ENCODE results near the gene MLLT3.
A peak's percentile ranks its signal among the peaks of the same experiment; 100 is the strongest.

MLLT3 gene

DNA sequence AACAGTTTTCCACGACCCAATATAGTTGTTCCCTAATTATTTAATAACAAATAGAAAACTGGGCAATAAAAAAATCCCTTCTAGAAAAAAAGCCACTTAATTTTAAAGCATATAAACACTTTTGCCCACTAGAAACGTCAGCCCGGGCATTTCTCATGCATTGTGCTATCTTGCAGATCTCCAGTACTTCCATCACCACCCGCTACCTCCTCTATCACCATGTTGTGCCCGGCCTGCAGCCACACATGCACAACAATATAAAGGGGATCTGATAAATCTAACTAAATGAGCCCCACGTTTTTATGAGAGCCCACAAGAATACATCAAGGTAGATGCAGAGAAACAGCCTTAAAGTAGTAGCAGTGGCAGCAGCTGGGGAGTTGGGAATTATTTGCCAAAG lies 272.7 kb downstream of the MLLT3 start:
- TF ChIP-seq TAF1 (IDR thresholded peaks at IDR 0.05; ENCODE audit: borderline replicate concordance, low read depth, low read length) (no peak), POLR2A (IDR thresholded peaks at IDR 0.05; ENCODE audit: low read depth, low read length) (no peak), POLR2AphosphoS5 (IDR thresholded peaks at IDR 0.05; ENCODE audit: low read depth, low read length) (no peak)
- DNase-seq (ENCODE audit: insufficient read length): no peak
- no peak for FAIRE-seq

DNA sequence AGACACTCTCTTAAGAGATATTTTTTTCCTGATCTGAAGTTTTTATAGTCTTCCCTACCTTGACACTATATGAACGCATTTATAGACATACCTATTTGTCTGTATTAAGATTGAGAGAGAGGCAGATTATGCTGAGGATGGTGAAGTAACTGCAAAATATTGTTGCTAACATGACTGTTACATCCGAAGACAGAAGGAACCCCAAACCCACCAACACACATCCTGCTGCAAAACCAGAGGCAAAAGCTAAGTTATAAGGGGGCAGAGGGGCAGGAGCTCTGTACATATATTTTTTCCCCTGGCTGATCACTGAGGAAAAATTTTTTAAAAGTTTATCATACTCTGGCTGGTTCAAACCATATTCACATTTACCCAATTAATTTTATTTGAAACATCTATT lies 279.0 kb downstream of the MLLT3 start:
- DNase-seq (ENCODE audit: insufficient read length) (no peak), FAIRE-seq (no peak)
- TF ChIP-seq POLR2AphosphoS5 (IDR thresholded peaks at IDR 0.05; ENCODE audit: low read depth, low read length): no peak
- no peak for TF ChIP-seq POLR2A (IDR thresholded peaks at IDR 0.05; ENCODE audit: low read depth, low read length)
- TF ChIP-seq TAF1 (IDR thresholded peaks at IDR 0.05; ENCODE audit: borderline replicate concordance, low read depth, low read length): no peak

DNA sequence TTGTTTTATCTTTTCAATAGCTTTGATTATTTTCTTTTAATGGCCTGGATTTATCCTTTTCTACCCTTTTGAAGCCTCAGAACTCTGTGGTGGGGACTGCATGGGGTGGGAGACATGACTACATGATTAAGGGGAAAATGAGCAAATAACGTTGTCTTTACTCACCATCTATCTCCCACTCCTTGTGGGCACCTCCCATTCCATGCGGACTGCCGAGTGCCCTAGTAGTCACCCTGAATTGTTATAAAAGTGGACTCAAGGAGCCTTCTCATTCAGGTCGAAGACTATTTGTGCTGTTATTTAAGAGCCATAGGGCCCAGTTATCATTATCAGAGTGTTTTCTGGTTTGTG lies 281.8 kb downstream of the MLLT3 start:
- DNase-seq (ENCODE audit: insufficient read length): no peak
- no peak for FAIRE-seq
- no peak for TF ChIP-seq POLR2AphosphoS5 (IDR thresholded peaks at IDR 0.05; ENCODE audit: low read depth, low read length)
- no peak for TF ChIP-seq POLR2A (IDR thresholded peaks at IDR 0.05; ENCODE audit: low read depth, low read length)
- TF ChIP-seq TAF1 (IDR thresholded peaks at IDR 0.05; ENCODE audit: borderline replicate concordance, low read depth, low read length): no peak

DNA sequence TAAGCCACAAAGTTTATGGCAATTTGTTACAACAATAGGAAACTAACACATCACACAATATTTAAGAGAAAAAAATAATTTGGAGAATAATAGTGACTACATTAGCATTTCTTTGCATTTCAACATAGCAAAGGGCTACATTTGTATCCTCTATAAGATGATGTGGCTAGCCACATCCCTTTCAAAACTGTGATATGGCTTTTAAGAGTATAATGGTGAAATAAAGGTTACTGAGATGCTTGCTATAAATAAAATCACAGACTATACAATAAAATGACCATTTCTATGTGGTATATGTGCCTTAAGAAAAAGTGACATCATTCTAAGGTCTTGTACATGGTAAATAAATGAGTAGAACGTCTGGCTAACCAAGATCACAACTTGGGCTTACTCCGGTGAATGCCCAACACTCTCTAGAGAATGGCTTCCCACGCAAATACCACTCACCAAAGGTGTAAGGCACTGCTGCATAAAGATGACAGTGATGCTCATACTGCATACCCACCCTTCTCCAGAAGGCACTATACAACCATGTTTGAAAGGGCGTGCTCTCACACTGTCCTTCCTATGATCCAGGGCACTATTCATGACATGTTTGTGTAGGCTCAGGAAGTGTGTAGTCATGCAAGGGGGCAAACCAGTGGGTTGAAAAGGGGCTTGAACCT lies 286.5 kb downstream of the MLLT3 start:
- peak; percentile 50 for FAIRE-seq
- no peak for DNase-seq (ENCODE audit: insufficient read length)
- TF ChIP-seq POLR2AphosphoS5 (IDR thresholded peaks at IDR 0.05; ENCODE audit: low read depth, low read length): no peak
- TF ChIP-seq POLR2A (IDR thresholded peaks at IDR 0.05; ENCODE audit: low read depth, low read length): no peak
- TF ChIP-seq TAF1 (IDR thresholded peaks at IDR 0.05; ENCODE audit: borderline replicate concordance, low read depth, low read length): no peak

DNA sequence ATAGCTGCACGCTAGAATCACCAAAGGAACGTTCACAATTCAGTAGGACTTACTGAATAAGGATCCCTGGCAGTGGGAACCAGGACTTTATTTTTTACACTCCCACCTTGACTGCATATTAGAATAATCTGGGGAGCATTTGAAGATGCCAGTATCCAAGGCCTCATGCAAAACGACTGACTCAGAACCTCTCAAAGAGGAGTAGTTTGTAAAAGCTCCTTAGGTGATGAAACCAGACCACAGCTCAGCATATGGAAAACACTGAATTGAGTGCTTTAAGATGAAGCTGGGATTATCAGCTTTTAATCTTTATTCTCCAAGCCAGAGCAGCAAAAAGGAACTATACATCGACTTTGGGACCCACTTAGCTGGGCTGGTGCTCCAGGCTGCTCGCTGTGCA lies 288.3 kb downstream of the MLLT3 start:
- TF ChIP-seq POLR2A (IDR thresholded peaks at IDR 0.05; ENCODE audit: low read depth, low read length): no peak
- TF ChIP-seq TAF1 (IDR thresholded peaks at IDR 0.05; ENCODE audit: borderline replicate concordance, low read depth, low read length): no peak
- no peak for TF ChIP-seq POLR2AphosphoS5 (IDR thresholded peaks at IDR 0.05; ENCODE audit: low read depth, low read length)
- FAIRE-seq (no peak), DNase-seq (ENCODE audit: insufficient read length) (no peak)

DNA sequence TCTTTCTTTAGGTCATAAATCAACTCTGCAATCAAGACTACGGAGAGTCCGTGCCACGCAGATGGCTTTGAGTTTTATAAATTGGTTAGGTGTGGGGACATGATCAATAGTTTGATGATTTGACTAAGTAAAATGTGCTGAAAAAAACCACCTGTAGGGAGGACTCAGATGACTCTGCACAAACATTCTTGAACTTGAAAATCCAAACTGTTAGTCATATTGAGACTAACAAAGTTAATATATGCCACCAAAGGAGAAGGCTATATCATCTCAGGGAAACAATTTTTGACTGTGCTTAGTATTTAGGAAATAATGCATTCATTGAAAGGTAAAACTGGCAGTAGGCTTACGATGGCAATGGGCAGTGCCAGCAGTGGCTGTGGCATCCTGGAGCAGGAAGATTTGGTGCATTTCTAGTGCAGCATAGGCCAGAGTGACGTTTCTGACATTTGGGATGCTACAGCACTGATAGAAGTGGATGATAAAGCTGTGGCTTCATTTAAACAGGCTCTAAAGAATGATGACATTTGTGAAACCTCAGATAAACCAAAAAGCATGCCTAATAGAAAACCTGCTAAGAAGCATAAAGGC lies 291.1 kb downstream of the MLLT3 start:
- no peak for TF ChIP-seq POLR2A (IDR thresholded peaks at IDR 0.05; ENCODE audit: low read depth, low read length)
- TF ChIP-seq POLR2AphosphoS5 (IDR thresholded peaks at IDR 0.05; ENCODE audit: low read depth, low read length): no peak
- no peak for TF ChIP-seq TAF1 (IDR thresholded peaks at IDR 0.05; ENCODE audit: borderline replicate concordance, low read depth, low read length)
- FAIRE-seq: peak; percentile 80
- no peak for DNase-seq (ENCODE audit: insufficient read length)

DNA sequence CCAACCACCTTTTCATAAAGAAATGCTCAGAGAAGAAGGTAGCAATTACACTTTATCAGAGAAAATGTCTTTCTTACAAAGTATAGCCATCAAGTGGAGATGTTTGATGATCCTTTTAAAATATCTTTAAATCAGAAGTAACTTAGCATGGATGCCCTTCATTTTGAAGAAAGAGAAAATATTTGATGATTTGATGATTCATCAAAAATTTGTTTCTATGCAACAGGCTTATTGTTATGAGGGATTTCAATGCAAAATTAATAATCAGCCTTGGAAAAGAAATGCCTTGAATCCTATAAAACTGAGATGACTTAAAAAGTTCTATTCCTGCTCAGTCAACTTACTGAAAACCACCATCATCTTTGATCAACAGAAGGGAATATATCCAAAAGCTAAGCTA lies 291.6 kb downstream of the MLLT3 start:
- no peak for TF ChIP-seq POLR2AphosphoS5 (IDR thresholded peaks at IDR 0.05; ENCODE audit: low read depth, low read length)
- no peak for TF ChIP-seq POLR2A (IDR thresholded peaks at IDR 0.05; ENCODE audit: low read depth, low read length)
- no peak for TF ChIP-seq TAF1 (IDR thresholded peaks at IDR 0.05; ENCODE audit: borderline replicate concordance, low read depth, low read length)
- DNase-seq (ENCODE audit: insufficient read length) (no peak), FAIRE-seq (no peak)

DNA sequence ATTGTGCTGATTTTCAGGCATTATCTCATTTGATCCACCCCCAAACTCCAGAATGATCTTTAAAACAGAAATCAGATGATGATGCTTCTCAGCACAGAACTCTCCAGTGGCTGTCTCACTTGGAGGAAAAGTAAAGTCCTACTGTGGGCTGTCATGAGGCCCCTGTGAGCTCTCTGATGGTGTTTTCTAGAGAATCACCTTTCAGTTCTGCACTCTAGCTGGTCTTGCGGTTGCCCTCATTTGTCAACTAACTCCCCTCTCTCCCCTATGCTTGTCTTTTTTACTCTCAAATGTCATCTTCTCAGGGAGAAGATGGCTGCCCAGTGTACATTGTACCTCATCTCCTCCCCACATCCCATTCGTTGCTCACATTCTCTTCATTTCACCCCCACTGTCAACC lies 295.8 kb downstream of the MLLT3 start:
- TF ChIP-seq TAF1 (IDR thresholded peaks at IDR 0.05; ENCODE audit: borderline replicate concordance, low read depth, low read length): no peak
- TF ChIP-seq POLR2A (IDR thresholded peaks at IDR 0.05; ENCODE audit: low read depth, low read length): no peak
- FAIRE-seq (peak; percentile 9), DNase-seq (ENCODE audit: insufficient read length) (no peak)

DNA sequence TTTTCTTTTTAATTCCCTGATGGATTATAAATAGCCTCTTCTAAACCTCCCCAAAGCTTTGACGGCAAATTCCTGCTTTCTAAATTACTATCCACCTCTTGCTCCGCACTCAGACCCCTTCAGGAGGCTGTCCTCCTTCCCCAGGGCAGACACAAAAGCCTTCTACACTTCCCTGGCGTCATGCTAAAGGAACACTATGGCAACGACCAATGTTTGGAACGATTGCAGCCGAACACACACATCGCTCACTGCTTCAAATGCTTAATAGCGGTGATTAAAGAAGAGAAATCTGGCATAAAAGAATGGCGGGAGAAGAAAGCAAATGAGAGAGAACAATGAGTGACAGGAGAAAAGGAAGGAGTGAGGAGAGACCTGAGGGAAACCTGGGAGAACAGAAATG lies 297.3 kb downstream of the MLLT3 start:
- FAIRE-seq (no peak), DNase-seq (ENCODE audit: insufficient read length) (no peak)
- TF ChIP-seq TAF1 (IDR thresholded peaks at IDR 0.05; ENCODE audit: borderline replicate concordance, low read depth, low read length) (no peak), POLR2AphosphoS5 (IDR thresholded peaks at IDR 0.05; ENCODE audit: low read depth, low read length) (no peak), POLR2A (IDR thresholded peaks at IDR 0.05; ENCODE audit: low read depth, low read length) (no peak)

DNA sequence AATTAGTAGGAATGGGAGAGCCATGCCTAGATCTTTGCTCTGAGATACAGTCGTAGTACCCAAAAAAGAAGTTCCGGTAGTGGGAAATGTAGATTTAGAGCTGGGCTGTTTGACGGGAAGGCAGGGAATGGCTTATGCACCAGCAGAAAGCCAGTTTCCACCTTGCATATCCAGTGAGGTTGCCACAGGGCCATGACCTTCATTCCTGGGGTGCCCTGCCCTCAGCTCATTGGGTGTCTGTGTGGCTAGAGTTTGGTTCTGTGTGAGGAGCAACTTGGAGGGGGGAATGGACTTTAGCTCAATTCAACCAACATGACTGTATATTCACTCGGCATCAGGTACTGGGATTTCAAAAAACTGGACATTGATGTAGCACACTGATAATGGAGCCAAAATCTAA lies 300.1 kb downstream of the MLLT3 start:
- FAIRE-seq (no peak), DNase-seq (ENCODE audit: insufficient read length) (no peak)
- TF ChIP-seq POLR2A (IDR thresholded peaks at IDR 0.05; ENCODE audit: low read depth, low read length) (no peak), POLR2AphosphoS5 (IDR thresholded peaks at IDR 0.05; ENCODE audit: low read depth, low read length) (no peak), TAF1 (IDR thresholded peaks at IDR 0.05; ENCODE audit: borderline replicate concordance, low read depth, low read length) (no peak)

DNA sequence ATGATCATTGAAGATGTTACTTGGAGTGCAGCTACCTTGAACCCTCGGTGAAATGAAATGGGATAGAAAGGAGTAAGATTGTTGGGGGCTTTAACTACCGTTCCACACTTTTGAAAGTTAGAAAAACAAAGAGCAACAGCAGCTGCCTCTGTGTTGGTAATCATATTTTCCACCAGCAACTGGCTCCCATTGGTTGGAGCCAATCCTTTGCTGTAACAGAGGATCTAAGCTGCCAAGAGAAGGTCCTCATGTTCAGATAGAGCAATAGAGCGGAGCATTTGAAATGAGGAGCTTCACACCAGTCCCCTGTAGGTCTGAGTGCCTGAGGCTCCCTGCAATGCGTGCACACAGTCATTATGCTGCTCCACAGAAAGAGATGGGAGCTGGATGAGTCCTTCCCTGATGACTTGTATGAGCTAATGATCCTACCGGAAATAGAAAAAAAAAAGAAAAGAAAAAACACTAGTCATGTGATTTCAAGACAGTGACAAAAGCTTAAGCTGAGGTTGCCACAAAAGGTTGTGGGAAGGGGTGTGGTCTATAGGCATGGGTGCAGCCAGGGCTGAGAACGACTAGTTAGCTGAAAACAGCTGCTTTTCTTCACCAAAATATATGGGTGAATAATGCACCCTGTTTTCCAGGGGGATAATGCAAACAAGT lies 300.7 kb downstream of the MLLT3 start:
- DNase-seq (ENCODE audit: insufficient read length) (no peak), FAIRE-seq (no peak)

DNA sequence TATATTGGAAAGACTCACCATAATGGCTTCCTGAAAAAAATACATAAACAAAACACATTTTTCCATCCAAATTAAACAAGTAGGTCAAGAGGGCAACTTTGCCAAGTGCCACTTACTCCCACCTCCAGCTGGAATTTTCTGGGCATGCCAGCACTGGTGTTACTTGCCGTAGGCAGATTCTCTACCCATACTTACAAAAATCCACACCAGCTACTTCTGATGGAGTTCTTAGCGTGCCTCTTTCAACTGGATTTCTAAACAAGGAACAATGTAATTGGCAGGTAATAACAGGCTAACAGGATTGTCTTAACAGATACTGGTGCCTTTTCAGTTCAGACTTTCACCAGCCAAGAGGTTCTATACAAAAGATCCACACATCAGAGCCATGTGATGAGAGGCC lies 301.4 kb downstream of the MLLT3 start:
- TF ChIP-seq POLR2AphosphoS5 (IDR thresholded peaks at IDR 0.05; ENCODE audit: low read depth, low read length): no peak
- no peak for TF ChIP-seq TAF1 (IDR thresholded peaks at IDR 0.05; ENCODE audit: borderline replicate concordance, low read depth, low read length)
- no peak for TF ChIP-seq POLR2A (IDR thresholded peaks at IDR 0.05; ENCODE audit: low read depth, low read length)
- FAIRE-seq: no peak
- no peak for DNase-seq (ENCODE audit: insufficient read length)

More for the DNA sequence above, 300.7 kb downstream of the MLLT3 start:
- TF ChIP-seq POLR2A (IDR thresholded peaks at IDR 0.05; ENCODE audit: low read depth, low read length): no peak
- no peak for TF ChIP-seq POLR2AphosphoS5 (IDR thresholded peaks at IDR 0.05; ENCODE audit: low read depth, low read length)
- TF ChIP-seq TAF1 (IDR thresholded peaks at IDR 0.05; ENCODE audit: borderline replicate concordance, low read depth, low read length): no peak

All from GM12892 (cell line).